GM19372 (cell line): ENCODE data around the gene PACS2.

Source experiments
- ATAC-seq: cut with Tn5 transposase; IDR thresholded peaks from one replicate; pipeline ENCODE4 v1.9.1; 2021; ENCODE audit warnings: mild to moderate bottlenecking, low read depth, moderate library complexity; ENCODE audit not compliant: unreplicated experiment

The PACS2 gene

DNA sequence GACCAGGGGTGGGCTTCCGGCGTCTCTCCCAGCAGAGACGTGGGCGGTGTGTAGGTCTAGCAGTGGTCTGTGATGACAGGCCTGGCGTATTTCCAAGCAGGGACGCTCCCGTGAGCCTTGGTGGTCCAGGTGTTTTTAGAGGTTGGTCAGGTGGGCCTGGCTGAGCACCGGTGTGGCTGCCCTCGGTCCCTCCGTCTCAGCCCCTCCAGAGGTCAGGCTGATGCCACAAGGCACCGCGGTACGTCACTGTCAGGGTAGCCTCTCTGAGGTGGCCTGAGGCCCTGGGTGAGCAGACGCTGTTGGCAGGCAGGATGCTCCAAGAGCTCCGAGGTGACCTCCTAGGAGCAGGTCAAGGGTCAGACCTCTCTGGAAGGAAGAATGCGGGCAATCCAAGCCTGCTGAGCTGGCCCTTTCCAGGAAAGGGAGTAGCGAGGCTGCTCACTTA lies 118.6 kb downstream of the PACS2 start:
- no peak for ATAC-seq

GRCh38 chr14:105436402-105436801 lies 121.9 kb downstream of the PACS2 start:
- ATAC-seq: no peak

GRCh38 chr14:105436891-105437722 lies 122.6 kb downstream of the PACS2 start:
- ATAC-seq: no peak

GRCh38 chr14:105437723-105438500 lies 123.4 kb downstream of the PACS2 start:
- no peak for ATAC-seq

DNA sequence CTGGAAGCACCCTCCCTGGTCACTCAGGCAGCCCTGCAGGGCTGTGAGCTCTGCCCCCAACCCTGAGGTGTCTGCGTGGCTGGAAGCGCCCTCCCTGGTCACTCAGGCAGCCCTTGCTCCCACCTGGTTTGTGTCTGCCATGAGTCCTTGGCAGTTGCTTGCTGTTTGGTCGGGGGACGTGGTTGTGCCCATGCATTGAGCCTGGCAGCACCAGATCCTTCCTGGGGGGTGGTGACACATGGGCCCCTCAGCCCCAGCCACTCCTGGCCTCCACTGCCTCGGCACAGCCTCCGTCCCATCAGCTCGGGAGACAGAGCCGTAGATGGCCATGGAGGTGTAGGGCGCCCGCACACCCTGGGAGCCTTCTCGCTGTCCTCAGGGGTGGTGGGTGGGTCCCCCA lies 124.6 kb downstream of the PACS2 start:
- ATAC-seq: no peak

DNA sequence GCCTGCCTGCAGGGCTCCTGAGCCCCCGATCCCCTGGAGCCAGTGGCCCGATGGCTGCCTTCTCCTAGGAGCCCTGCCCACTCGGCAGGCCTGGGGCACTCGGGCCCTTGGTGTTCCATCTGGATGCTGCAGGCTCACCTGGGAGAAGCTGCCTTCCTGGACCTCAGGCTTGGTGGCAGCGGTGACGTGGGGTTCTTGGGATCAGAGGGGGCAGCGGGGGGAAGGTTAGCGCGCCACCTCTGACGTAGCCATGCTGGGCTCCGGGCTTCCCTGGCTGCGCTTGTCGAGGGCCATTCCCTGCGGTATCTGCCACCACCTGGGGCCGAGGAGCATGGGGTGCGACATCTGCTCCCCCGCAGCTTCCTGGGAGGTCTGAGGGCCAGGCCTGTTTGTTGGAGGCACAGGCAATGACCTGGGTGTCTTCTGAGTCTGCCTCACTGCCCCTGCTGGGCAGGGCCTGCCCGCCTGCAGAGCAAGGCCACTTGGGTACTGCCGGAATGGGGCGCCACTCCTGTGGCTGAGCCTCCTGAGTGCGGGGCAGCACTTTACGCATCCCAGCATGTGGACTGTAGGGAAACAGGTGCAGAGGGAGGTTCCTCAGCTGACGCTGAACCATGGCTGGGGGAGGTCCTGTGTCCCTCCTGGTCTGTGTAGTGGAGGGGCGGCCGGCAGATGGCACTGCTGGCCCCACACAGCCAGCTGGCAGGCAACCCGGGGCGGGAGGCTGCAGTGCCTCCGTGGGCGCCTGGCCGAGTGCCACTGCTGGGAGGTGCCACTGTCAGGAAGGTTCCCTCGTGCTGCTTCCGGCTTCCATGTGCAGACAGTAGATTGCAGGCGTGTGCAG lies 125.4 kb downstream of the PACS2 start:
- no peak for ATAC-seq

DNA sequence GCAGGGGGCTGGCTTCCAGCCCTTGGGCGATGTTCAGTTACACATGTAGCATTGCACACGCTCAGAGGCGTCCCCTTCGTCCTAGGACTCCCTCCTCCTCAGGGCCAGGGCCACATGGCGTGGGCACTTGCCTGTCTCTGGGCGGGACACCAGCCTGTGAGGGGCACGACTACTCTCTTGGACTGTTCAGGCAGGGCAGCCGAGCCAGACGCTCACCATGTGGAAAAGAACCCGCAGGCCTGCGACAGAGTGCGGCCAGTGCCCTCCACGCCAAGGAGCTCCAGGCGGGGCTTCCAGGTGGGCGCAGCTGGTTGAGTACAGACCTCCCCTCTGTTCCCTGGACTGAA lies 126.0 kb downstream of the PACS2 start:
- ATAC-seq: no peak

DNA sequence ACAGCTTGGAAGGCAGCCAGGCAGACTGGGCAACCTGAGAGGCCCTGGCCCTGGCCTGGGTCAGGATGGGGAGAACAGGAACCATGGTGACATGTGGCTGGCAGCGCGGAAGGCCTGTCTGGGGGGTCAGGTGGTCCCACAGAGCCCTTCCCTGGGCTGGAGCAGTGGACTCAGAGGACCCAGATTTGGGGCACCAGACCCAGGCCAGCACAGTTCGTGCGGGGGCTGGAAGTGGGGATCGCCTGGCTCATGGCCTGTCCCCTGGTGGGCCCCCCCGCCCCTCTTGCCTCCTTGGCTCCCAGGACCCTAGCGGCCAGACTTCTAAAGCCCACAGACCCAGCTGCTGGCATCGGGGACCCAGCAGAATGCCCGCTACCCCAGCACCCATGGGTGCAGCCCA lies 126.4 kb downstream of the PACS2 start:
- ATAC-seq: no peak

- no peak for ATAC-seq
Measured at GRCh38 chr14:105442125-105442524, 127.6 kb downstream of the PACS2 start.

- ATAC-seq: no peak
Measured at GRCh38 chr14:105442834-105443233, 128.3 kb downstream of the PACS2 start.

GRCh38 chr14:105444859-105445258 lies 130.3 kb downstream of the PACS2 start:
- ATAC-seq: no peak

DNA sequence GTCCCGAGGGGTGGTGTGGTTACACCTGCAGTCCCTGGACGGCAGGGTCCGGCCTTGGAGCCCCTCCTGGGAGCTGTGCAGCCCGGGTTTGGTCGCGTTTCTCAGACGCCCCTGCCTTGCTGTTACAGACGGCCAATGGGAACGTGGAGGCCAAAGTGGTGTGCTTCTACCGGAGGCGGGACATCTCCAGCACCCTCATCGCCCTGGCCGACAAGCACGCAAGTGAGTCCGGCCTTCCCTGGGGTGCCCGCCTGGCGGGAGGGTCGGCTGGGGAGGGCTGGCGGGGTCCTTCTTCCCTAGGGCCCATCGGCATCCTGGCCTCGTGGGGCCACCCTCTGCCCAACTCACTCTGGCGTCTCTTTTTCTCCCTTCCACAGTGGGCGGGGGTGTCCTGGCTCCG lies 130.7 kb downstream of the PACS2 start:
- no peak for ATAC-seq

GRCh38 chr14:105445901-105446845 lies 131.6 kb downstream of the PACS2 start:
- ATAC-seq: no peak

GRCh38 chr14:105446971-105447370 lies 132.4 kb downstream of the PACS2 start:
- no peak for ATAC-seq
